HCT116 (cell line): ENCODE data around the gene ERGIC2. TPM values are rescaled to one million over a fixed set of nuclear protein-coding genes. Genes with fewer than 3 reads are reported as not detected.

Experiments
- ATAC-seq: fragments of 200-7000 bp; cut with Tn5 transposase; 2 replicates; pipeline ENCODE4 v1.9.1; 2020; ENCODE audit warnings: mild to moderate bottlenecking, moderate library complexity
- BruUV-seq: library from RNA; stranded (reverse); fragments of 400-500 nt; replicated peaks from 2 replicates; lab custom pipeline; 2021; lab: Mats Ljungman, UMichigan
- CTCF ChIA-PET: fragments of 300-600 bp; sonication (Branson Sonifier 250); formaldehyde crosslinking; loops from one replicate; lab custom pipeline; 2021; ENCODE audit warnings: antibody characterized with exemption; lab: Charles Lee
- POLR2A ChIA-PET: fragments of 300-600, 350-600 bp; sonication (Branson Sonifier 250); formaldehyde crosslinking; loops from one replicate; lab custom pipeline; 2021; ENCODE audit warnings: antibody characterized with exemption; lab: Charles Lee
- RAD21 ChIA-PET, 2 experiments: fragments of 300-600 bp; sonication (Branson Sonifier 250); formaldehyde crosslinking; loops; one replicate each; lab custom pipeline; 2023; ENCODE audit warnings: low total read pairs in 2 of 2; ENCODE audit not compliant: uncharacterized antibody in 2 of 2, unreplicated experiment in 2 of 2, low non-redundant PET in 1 of 2; lab: Charles Lee
- DNase-seq: peaks from one replicate; pipeline ENCODE4 v3.0.0-alpha.2; 2010; ENCODE audit warnings: low read depth, low spot score
- H2AFZ ChIP-seq: fragments of 200-600 bp; shearing (Covaris generic), sonication (generic); 2 replicates; pipeline ENCODE4 v1.6.1; 2017; ENCODE audit warnings: low read depth, mixed run types, mixed read lengths, antibody characterized with exemption, low read length; ENCODE audit not compliant: poor library complexity, severe bottlenecking
- H3K27ac ChIP-seq: 2 replicates; pipeline ENCODE4 v1.5.1; 2012; ENCODE audit warnings: low read depth, low read length
- H3K27me3 ChIP-seq: fragments of 200-600 bp; sonication (generic); 2 replicates; pipeline ENCODE4 v1.6.1; 2016; ENCODE audit warnings: mixed run types, low read length, mixed read lengths; ENCODE audit not compliant: insufficient read depth
- H3K36me3 ChIP-seq, 2 experiments: fragments of 200-500 bp in 1 of 2; fragments of 200-600 bp in 1 of 2; sonication (Bioruptor generic) in 1 of 2; sonication (generic) in 1 of 2; 2 replicates each; pipeline versions ENCODE4 v1.5.1 to v1.6.1; 2014 to 2016; ENCODE audit warnings: low read length in 2 of 2, inconsistent platforms in 1 of 2, mixed read lengths in 1 of 2, mixed run types in 1 of 2; ENCODE audit not compliant: insufficient read depth in 2 of 2, control insufficient read depth in 1 of 2
- H3K4me1 ChIP-seq, 2 experiments: fragments of 200-600 bp in 1 of 2; sonication (generic) in 1 of 2; 2 replicates each; pipeline versions ENCODE4 v1.5.1 to v1.6.1; 2012 to 2017; ENCODE audit warnings: low read length in 2 of 2, inconsistent platforms in 1 of 2, mild to moderate bottlenecking in 1 of 2, mixed read lengths in 1 of 2, mixed run types in 1 of 2, moderate library complexity in 1 of 2; ENCODE audit not compliant: insufficient read depth in 2 of 2, control insufficient read depth in 1 of 2
- H3K4me2 ChIP-seq: fragments of 200-600 bp; sonication (generic); 2 replicates; pipeline ENCODE4 v1.6.1; 2017; ENCODE audit warnings: mixed run types, low read length, mixed read lengths
- H3K4me3 ChIP-seq, 2 experiments: fragments of 200-600 bp in 1 of 2; sonication (generic) in 1 of 2; replicated peaks in 1 of 2; 2 replicates each; pipeline ENCODE4 v1.5.1; 2011 to 2016; ENCODE audit warnings: low read length in 2 of 2, control low read depth in 1 of 2, low read depth in 1 of 2, mild to moderate bottlenecking in 1 of 2, mixed read lengths in 1 of 2, mixed run types in 1 of 2
- H3K79me2 ChIP-seq: fragments of 200-600 bp; sonication (generic); 2 replicates; pipeline ENCODE4 v1.6.1; 2017; ENCODE audit warnings: mild to moderate bottlenecking, mixed run types, low read length, moderate library complexity, mixed read lengths; ENCODE audit not compliant: insufficient read depth
- H3K9ac ChIP-seq: fragments of 200-600 bp; sonication (generic); 2 replicates; pipeline ENCODE4 v1.6.1; 2016; ENCODE audit warnings: low read length, mixed read lengths
- H3K9me2 ChIP-seq: fragments of 200-600 bp; sonication (generic), shearing (Covaris generic); 2 replicates; pipeline ENCODE4 v1.6.1; 2017; ENCODE audit warnings: mixed run types, mild to moderate bottlenecking, moderate library complexity; ENCODE audit not compliant: insufficient read depth
- H3K9me3 ChIP-seq, 2 experiments: fragments of 200-500 bp in 1 of 2; fragments of 200-600 bp in 1 of 2; sonication (Bioruptor generic) in 1 of 2; sonication (generic) in 1 of 2; 2 replicates each; pipeline ENCODE4 v1.6.1; 2014 to 2017; ENCODE audit warnings: low read length in 2 of 2, mixed read lengths in 2 of 2, inconsistent platforms in 1 of 2, low read depth in 1 of 2, mild to moderate bottlenecking in 1 of 2, mixed run types in 1 of 2, moderate library complexity in 1 of 2; ENCODE audit not compliant: control insufficient read depth in 1 of 2, insufficient read depth in 1 of 2
- H4K20me1 ChIP-seq: fragments of 200-600 bp; sonication (generic), shearing (Covaris generic); 2 replicates; pipeline ENCODE4 v1.6.1; 2017; ENCODE audit warnings: mixed run types, mild to moderate bottlenecking, moderate library complexity; ENCODE audit not compliant: insufficient read depth
- CEBPB ChIP-seq: IDR thresholded peaks from 2 replicates; pipeline ENCODE4 v1.6.1; 2012; ENCODE audit warnings: low read depth
- CTCF ChIP-seq, 3 experiments: fragments of 200-600 bp in 1 of 3; sonication (generic) in 1 of 3; IDR thresholded peaks in 2 of 3; conservative IDR thresholded peaks in 1 of 3; 2 replicates each; pipeline ENCODE4 v1.5.1; 2012 to 2017; ENCODE audit warnings: low read depth in 2 of 3, low read length in 2 of 3, antibody characterized with exemption in 1 of 3, borderline replicate concordance in 1 of 3, control low read depth in 1 of 3, mild to moderate bottlenecking in 1 of 3, mixed read lengths in 1 of 3, mixed run types in 1 of 3, moderate library complexity in 1 of 3; ENCODE audit not compliant: insufficient read depth in 1 of 3
- EGR1 ChIP-seq: IDR thresholded peaks from 2 replicates; pipeline ENCODE4 v1.6.1; 2012; ENCODE audit warnings: low read depth
- EZH2phosphoT487 ChIP-seq: fragments of 200-600 bp; IDR thresholded peaks from 2 replicates; pipeline ENCODE4 v1.6.1; 2018; ENCODE audit warnings: antibody characterized with exemption, borderline replicate concordance
- POLR2A ChIP-seq: IDR thresholded peaks from 2 replicates; pipeline ENCODE4 v1.7.0; 2011; ENCODE audit warnings: borderline replicate concordance; ENCODE audit not compliant: insufficient read depth, insufficient read length; ENCODE audit errors: extremely low read depth
- REST ChIP-seq: IDR thresholded peaks from 2 replicates; pipeline ENCODE4 v1.6.1; 2012; ENCODE audit warnings: low read depth
- SIN3A ChIP-seq: IDR thresholded peaks from 2 replicates; pipeline ENCODE4 v1.6.1; 2012; ENCODE audit warnings: low read depth
- SP1 ChIP-seq: IDR thresholded peaks from 2 replicates; pipeline ENCODE4 v1.6.1; 2012; ENCODE audit warnings: low read depth
- SRF ChIP-seq: IDR thresholded peaks from 2 replicates; pipeline ENCODE4 v1.6.1; 2012; ENCODE audit warnings: low read depth
- TCF7L2 ChIP-seq: IDR thresholded peaks from 2 replicates; pipeline ENCODE4 v1.7.0; 2011; ENCODE audit warnings: borderline replicate concordance, inconsistent platforms; ENCODE audit not compliant: insufficient read depth, insufficient read length; ENCODE audit errors: extremely low read depth
- ZFX ChIP-seq: fragments of 450-650 bp; IDR thresholded peaks from 2 replicates; pipeline ENCODE4 v1.6.1; 2017
- intact Hi-C: fragments of 100-400 bp; cut with micrococcal nuclease; formaldehyde crosslinking; loops from 2 replicates; pipeline ENCODE4 v1.10.0; 2022
- total RNA-seq: library from RNA; stranded (reverse); gene quantifications from one replicate; pipeline ENCODE4 v1.2.1, GENCODE V29; 2021; ENCODE audit not compliant: unreplicated experiment
- TF ChIP-seq, protein P1 (sequence below): IDR thresholded peaks from 2 replicates; pipeline ENCODE4 v1.6.1; 2012

The ERGIC2 gene
- total RNA-seq, 1 experiment from 2014 or later, result 71.1 TPM

GRCh38 chr12:29346769-29347421 lies 34.1 kb downstream of the ERGIC2 start:
- Histone ChIP-seq H2AFZ (no peak overlapping the region), H3K4me1 (no peaks in the 10 kb centered on the region), H3K9me3 (no peaks in the 10 kb centered on the region), H3K27ac (no peak overlapping the region), H3K36me3 (peaks cover 5 to 14% of the 10 kb centered on the region in 2 experiments; a peak in 1 of 4 replicates), H3K9me2 (no peaks in the 10 kb centered on the region), H3K9ac (no peak overlapping the region), H3K27me3 (no peaks in the 10 kb centered on the region), H4K20me1 (0 out of 2 replicates have a peak, but pooled peaks cover 8% of the 10 kb centered on the region), H3K4me2 (no peak overlapping the region), H3K4me3 (no peak overlapping the region), H3K79me2 (no peaks in the 10 kb centered on the region)
- CTCF ChIA-PET, result no interaction called here
- RAD21 ChIA-PET, result no interaction called here
- POLR2A ChIA-PET, result no interaction called here
- intact Hi-C loops, result no loop called here
- ATAC-seq (no peak), DNase-seq (no peak)
- no TSS peak for BruUV-seq
- no peak for TF ChIP-seq EGR1

DNA sequence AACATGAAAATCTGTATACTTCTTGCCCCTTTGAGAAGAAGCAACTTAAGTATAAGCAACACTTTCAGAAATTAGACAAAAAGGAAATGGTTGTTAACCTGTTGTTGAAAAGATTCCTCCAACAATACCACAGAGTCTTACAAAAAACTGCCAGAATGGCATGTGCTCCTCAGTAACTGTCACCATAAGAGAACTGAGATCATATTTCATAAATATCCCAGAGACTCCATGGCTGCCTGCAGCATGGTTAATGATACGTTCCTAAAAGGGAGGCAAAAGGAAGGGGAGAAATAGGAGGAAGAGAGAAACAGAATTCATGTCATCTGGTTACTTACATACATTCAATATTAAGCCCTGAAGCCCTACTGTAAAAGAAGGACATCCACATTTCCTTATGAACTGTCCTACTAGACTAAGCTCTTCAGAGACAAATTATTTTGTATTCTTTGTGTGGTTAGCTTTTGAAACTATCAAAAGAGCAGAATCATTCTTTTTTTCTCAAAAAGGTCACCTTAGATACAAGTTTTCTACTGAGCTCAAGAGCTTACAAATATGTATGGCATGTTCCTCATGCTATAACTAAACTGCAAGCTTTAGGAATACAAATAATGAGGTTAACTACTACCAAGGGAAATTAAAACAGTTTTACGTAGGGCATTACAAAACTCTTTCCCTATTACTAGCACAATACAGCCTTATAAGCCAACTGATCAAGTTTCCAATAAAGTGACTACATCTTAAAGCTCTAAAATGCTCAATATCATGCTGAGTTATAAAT lies 37.8 kb downstream of the ERGIC2 start:
- ChIA-PET CTCF (interaction anchor here (1.1 kb wide), 1 partner anchor 25 kb away, joined by 3 read pairs; no protein-coding TSS in a partner anchor), RAD21 (no interaction called here), POLR2A (no interaction called here)
- intact Hi-C loops, result no loop called here
- H3K4me1 ChIP-seq, result no peaks in the 10 kb centered on the region
- no peaks in the 10 kb centered on the region for H3K79me2 ChIP-seq
- BruUV-seq, result no TSS peak
- peaks cover 5 to 19% of the 10 kb centered on the region in 2 experiments; a peak in 2 of 4 replicates for H3K36me3 ChIP-seq
- no peak for TF ChIP-seq SIN3A
- TF ChIP-seq, protein P1, sequence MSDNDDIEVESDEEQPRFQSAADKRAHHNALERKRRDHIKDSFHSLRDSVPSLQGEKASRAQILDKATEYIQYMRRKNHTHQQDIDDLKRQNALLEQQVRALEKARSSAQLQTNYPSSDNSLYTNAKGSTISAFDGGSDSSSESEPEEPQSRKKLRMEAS, result no peak
- no peak for TF ChIP-seq POLR2A
- no peak for TF ChIP-seq ZFX
- no peak for TF ChIP-seq SP1
- no peak for TF ChIP-seq CEBPB
- TF ChIP-seq REST, result no peak
- no peak for TF ChIP-seq CTCF (IDR thresholded peaks at IDR 0.05 in 2 of 3, conservative IDR thresholded peaks at IDR 0.05 in 1 of 3; ENCODE audit: borderline replicate concordance in 1 of 3, insufficient read depth in 1 of 3, low read depth in 2 of 3, low read length in 2 of 3)
- no peak for TF ChIP-seq EZH2phosphoT487
- TF ChIP-seq SRF, result no peak
- TF ChIP-seq TCF7L2, result no peak
- H3K4me3 ChIP-seq, result no peak overlapping the region
- no peaks in the 10 kb centered on the region for H4K20me1 ChIP-seq
- H3K9ac ChIP-seq, result no peak overlapping the region
- no peak for ATAC-seq
- H3K9me2 ChIP-seq, result no peaks in the 10 kb centered on the region
- no peaks in the 10 kb centered on the region for H3K9me3 ChIP-seq
- no peak overlapping the region for H3K27ac ChIP-seq
- H3K4me2 ChIP-seq, result no peak overlapping the region
- no peaks in the 10 kb centered on the region for H3K27me3 ChIP-seq
- no peak for DNase-seq
- H2AFZ ChIP-seq, result no peak overlapping the region
